Uterus (tissue), 4 donors: ENCODE data around the gene TRA2A. TPM values are rescaled to one million over a fixed set of nuclear protein-coding genes. Genes with fewer than 3 reads are reported as not detected.

Experiments
- DNase-seq, 2 donors: peaks; one replicate each; pipeline ENCODE4 v3.0.0-alpha.2; 2019 to 2020
- H3K27ac ChIP-seq, 2 donors: fragments of 200-600 bp; sonication (generic); 1 replicate in 1 of 2; 2 replicates in 1 of 2; pipeline ENCODE4 v1.5.1; 2016 to 2018
- H3K27me3 ChIP-seq, 2 donors: fragments of 200-600 bp; sonication (generic); one replicate each; pipeline ENCODE4 v1.5.1; 2018 to 2019; ENCODE audit warnings: control low read depth in 1 of 2
- H3K36me3 ChIP-seq, 2 donors: fragments of 200-600 bp; sonication (generic); one replicate each; pipeline ENCODE4 v1.5.1; 2019; ENCODE audit warnings: control low read depth in 1 of 2
- H3K4me1 ChIP-seq, 2 donors: fragments of 200-600 bp; sonication (generic); one replicate each; pipeline ENCODE4 v1.5.1; 2018 to 2019; ENCODE audit warnings: control low read depth in 1 of 2
- H3K4me3 ChIP-seq, 2 donors: fragments of 200-600 bp; sonication (generic); 1 replicate in 1 of 2; 2 replicates in 1 of 2; pipeline ENCODE4 v1.5.1; 2018 to 2019; ENCODE audit warnings: mild to moderate bottlenecking in 1 of 2
- H3K9me3 ChIP-seq, 2 donors: fragments of 200-600 bp; sonication (generic); one replicate each; pipeline ENCODE4 v1.5.1; 2019; ENCODE audit warnings: control low read depth in 1 of 2
- POLR2A ChIP-seq, 2 donors: fragments of 450-650 bp; IDR thresholded peaks; one replicate each; pipeline ENCODE4 v1.6.1; 2016; ENCODE audit warnings: antibody characterized with exemption in 2 of 2, mild to moderate bottlenecking in 1 of 2, moderate library complexity in 1 of 2
- intact Hi-C: fragments of 100-400 bp; cut with DNase I; formaldehyde crosslinking; loops from one replicate; pipeline ENCODE4 v1.15.1; 2023; ENCODE audit warnings: low total_unique reads
- total RNA-seq, 4 donors: library from RNA; depleted of rRNA in 3 of 4; stranded (reverse); fragments of >200 nt in 3 of 4; gene quantifications; one replicate each; pipeline versions ENCODE4 v1.1.0 to v1.2.4, GENCODE V29; 2014 to 2023
- TF ChIP-seq, protein P1 (sequence below), 4 experiments: fragments of 200-600 bp in 2 of 4; fragments of 450-650 bp in 2 of 4; sonication (generic) in 2 of 4; IDR thresholded peaks; one replicate each; pipeline ENCODE4 v1.5.1; 2016 to 2019; ENCODE audit warnings: antibody characterized with exemption in 4 of 4, mild to moderate bottlenecking in 2 of 4, moderate library complexity in 1 of 4
- donor health status: DM: yes; HTN: yes; CAD: no.

TRA2A gene
- total RNA-seq, 4 donors from 2014 or later: 12.6 to 144 (median 80.6) TPM

DNA sequence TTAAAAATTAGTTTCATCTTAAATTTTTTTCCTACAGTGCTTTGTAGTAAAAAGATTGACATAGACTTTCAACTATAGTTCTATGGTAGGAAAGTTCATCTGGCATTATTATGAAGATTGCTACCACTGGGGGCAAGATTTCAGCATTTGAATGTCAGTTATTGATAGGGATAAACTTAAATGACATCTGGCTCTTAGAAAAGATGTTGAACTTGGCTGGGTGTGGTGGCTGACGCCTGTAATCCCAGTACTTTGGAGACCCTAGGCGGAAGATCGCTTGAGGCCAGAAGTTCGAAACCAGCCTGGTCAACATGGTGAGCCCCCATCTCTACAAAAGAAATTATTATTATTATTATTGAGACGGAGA lies 1.4 kb upstream of the TRA2A start:
- Histone ChIP-seq H3K27ac (no peak overlapping the region), H3K4me3 (no peak overlapping the region), H3K36me3 (no peaks in the 10 kb centered on the region), H3K4me1 (peaks cover 0 to 8% of the 10 kb centered on the region in 2 donors), H3K27me3 (no peaks in the 10 kb centered on the region), H3K9me3 (no peaks in the 10 kb centered on the region)
- intact Hi-C loops: no loop called here
- TF ChIP-seq, protein P1, sequence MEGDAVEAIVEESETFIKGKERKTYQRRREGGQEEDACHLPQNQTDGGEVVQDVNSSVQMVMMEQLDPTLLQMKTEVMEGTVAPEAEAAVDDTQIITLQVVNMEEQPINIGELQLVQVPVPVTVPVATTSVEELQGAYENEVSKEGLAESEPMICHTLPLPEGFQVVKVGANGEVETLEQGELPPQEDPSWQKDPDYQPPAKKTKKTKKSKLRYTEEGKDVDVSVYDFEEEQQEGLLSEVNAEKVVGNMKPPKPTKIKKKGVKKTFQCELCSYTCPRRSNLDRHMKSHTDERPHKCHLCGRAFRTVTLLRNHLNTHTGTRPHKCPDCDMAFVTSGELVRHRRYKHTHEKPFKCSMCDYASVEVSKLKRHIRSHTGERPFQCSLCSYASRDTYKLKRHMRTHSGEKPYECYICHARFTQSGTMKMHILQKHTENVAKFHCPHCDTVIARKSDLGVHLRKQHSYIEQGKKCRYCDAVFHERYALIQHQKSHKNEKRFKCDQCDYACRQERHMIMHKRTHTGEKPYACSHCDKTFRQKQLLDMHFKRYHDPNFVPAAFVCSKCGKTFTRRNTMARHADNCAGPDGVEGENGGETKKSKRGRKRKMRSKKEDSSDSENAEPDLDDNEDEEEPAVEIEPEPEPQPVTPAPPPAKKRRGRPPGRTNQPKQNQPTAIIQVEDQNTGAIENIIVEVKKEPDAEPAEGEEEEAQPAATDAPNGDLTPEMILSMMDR (IDR thresholded peaks at IDR 0.05): no peak
- TF ChIP-seq POLR2A (IDR thresholded peaks at IDR 0.05): no peak
- no peak for DNase-seq

DNA sequence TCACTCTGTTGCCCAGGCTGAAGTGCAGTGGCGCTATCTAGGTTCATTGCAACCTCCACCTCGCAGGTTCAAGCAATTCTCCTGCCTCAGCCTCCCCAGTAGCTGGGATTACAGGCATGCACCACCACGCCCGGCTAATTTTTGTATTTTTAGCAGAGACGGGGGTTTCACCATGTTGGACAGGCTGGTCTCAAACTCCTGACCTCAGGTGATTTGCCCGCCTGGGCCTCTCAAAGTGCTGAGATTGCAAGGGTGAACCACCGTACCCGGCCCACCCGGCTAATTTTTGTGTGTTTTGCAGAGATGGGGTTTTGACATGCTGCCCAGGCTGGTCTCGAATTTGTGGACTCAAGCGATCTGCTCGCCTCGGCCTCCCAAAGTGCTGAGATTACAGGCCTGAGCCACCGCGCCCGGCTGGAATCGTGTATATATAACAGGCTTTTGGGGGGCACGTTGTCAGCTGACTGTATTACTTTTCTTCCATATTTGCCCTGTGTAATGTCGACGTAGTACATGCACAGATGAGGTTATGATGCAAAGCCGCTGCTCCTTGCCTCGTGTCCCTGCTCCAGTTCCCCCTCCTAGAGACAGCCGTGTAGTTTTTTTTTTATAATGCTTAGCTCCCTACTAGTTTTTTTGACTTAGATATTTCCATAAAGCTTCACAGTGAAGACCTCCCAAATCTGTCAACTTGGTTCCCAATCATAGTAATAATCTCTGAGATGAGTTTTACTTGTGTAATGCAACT lies 883 bp upstream of the TRA2A start:
- TF ChIP-seq, protein P1 (IDR thresholded peaks at IDR 0.05): no peak
- no peak for TF ChIP-seq POLR2A (IDR thresholded peaks at IDR 0.05)
- peaks cover 0 to 8% of the 10 kb centered on the region in 2 donors for H3K4me1 ChIP-seq
- intact Hi-C loops: no loop called here
- peak; percentile 18 to 30 for DNase-seq
- H3K9me3 ChIP-seq: no peaks in the 10 kb centered on the region
- no peaks in the 10 kb centered on the region for H3K36me3 ChIP-seq
- peak overlapping the region; percentile 97 to 99 for H3K27ac ChIP-seq
- H3K4me3 ChIP-seq: peak overlapping the region; percentile 88 to 93
- no peaks in the 10 kb centered on the region for H3K27me3 ChIP-seq

DNA sequence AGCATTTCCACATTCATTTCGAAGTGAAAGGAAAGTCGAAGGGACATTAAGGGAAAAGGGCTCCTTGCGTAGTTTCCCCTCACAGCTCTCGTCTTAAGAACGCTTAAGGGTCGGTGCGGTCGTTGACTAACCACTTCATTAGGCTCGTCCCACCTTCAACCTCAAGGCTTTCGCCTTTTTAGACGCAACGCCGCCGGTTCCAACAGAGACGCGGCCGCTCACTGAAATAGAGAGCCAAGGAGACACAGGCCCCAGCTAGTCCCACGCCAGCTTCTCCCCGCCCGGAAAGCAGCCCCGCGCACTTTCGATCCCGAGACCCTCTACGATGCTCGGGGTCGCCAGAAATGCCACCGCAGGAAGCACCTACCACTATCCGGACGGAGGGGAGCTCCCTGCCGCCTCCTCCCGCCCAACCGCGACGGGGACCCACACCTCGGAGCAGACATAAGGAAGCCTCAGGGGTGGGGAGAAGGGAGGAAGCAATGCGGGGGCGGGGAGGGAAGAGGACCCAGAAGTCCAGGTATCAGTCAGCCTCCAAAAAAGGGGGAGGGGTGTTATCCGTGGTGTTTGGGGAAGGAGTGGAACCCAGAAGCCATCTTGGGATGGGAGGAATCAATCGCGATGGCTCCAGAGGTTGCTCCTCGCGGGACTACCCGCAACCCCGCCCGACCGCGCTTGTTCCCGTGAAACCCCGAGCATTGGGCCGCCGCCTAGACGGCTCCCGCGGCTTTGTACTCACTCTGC lies 559 bp downstream of the TRA2A start:
- DNase-seq: peak in 1 of 2 donors; percentile 67
- intact Hi-C loops: no loop called here
- Histone ChIP-seq H3K9me3 (no peaks in the 10 kb centered on the region), H3K4me3 (peak overlapping the region; percentile 88 to 93), H3K4me1 (peaks cover 0 to 8% of the 10 kb centered on the region in 2 donors), H3K27me3 (no peaks in the 10 kb centered on the region), H3K36me3 (no peaks in the 10 kb centered on the region), H3K27ac (peak overlapping the region; percentile 97 to 99)
- no peak for TF ChIP-seq POLR2A (IDR thresholded peaks at IDR 0.05)
- TF ChIP-seq, protein P1 (IDR thresholded peaks at IDR 0.05): no peak

DNA sequence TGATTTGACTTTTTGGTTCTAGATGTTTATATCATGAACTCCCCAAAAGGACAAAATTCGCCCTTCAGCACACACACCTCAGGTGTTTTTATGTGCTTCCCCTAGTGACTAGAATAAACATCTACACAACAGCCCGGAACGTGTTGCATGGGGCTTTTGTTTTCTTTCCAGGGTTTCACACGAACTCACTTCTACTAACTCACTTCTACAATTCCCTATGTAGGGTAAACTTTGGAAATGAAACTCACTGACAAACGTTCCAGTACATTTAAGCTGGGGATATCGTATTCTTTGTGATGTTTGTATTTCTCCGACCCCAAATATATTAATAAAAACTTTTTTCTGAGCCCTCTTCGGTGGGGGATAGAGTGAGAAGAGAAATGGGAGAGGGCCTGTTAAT lies 1.4 kb downstream of the TRA2A start:
- intact Hi-C loops: no loop called here
- DNase-seq: no peak
- H3K9me3 ChIP-seq: no peaks in the 10 kb centered on the region

More for the DNA sequence above, 1.4 kb downstream of the TRA2A start:
- H3K27me3 ChIP-seq: no peaks in the 10 kb centered on the region
- TF ChIP-seq POLR2A (IDR thresholded peaks at IDR 0.05): no peak
- TF ChIP-seq, protein P1 (IDR thresholded peaks at IDR 0.05): no peak
- no peaks in the 10 kb centered on the region for H3K36me3 ChIP-seq
- peaks cover 0 to 8% of the 10 kb centered on the region in 2 donors for H3K4me1 ChIP-seq
- H3K4me3 ChIP-seq: peak overlapping the region; percentile 88 to 93
- H3K27ac ChIP-seq: peak overlapping the region; percentile 97 to 99
